GM23338 (cell line): Measurements from ENCODE around the gene PLCH2. TPM values are rescaled to one million over a fixed set of nuclear protein-coding genes. Genes with fewer than 3 reads are reported as not detected.

ENCODE experiments used
- ATAC-seq: fragments of 200-7000 bp; cut with Tn5 transposase; 3 replicates; pipeline ENCODE4 v1.9.1; 2020
- DNase-seq: peaks from one replicate; pipeline ENCODE4 v3.0.0-alpha.2; 2015; ENCODE audit warnings: low spot score
- H2AFZ ChIP-seq: fragments of 200-600 bp; sonication (generic); 2 replicates; pipeline ENCODE4 v1.8.0; 2016; ENCODE audit warnings: antibody characterized with exemption, mild to moderate bottlenecking, moderate library complexity
- H3F3A ChIP-seq: fragments of 200-600 bp; sonication (generic); replicated peaks from 2 replicates; pipeline ENCODE4 v1.8.0; 2017; ENCODE audit warnings: antibody characterized with exemption, mixed run types, low read depth
- H3K27ac ChIP-seq: fragments of 200-600 bp; sonication (generic); 2 replicates; pipeline ENCODE4 v1.6.1; 2016; ENCODE audit warnings: low read depth
- H3K27me3 ChIP-seq: fragments of 200-600 bp; sonication (generic); 2 replicates; pipeline ENCODE4 v1.8.0; 2016; ENCODE audit warnings: mild to moderate bottlenecking, mixed run types, moderate library complexity; ENCODE audit not compliant: insufficient read depth
- H3K36me3 ChIP-seq: fragments of 200-600 bp; sonication (generic); 2 replicates; pipeline ENCODE4 v1.8.0; 2016; ENCODE audit warnings: mild to moderate bottlenecking; ENCODE audit not compliant: insufficient read depth
- H3K4me1 ChIP-seq: fragments of 200-600 bp; sonication (generic); 2 replicates; pipeline ENCODE4 v1.8.0; 2016; ENCODE audit warnings: mild to moderate bottlenecking, moderate library complexity; ENCODE audit not compliant: insufficient read depth
- H3K4me2 ChIP-seq: fragments of 200-600 bp; sonication (generic); 2 replicates; pipeline ENCODE4 v1.7.1; 2017; ENCODE audit warnings: mixed run types
- H3K4me3 ChIP-seq: fragments of 200-600 bp; sonication (generic); 2 replicates; pipeline ENCODE4 v1.6.1; 2016; ENCODE audit warnings: mixed run types
- H3K79me2 ChIP-seq: fragments of 200-600 bp; sonication (generic); replicated peaks from 2 replicates; pipeline ENCODE4 v1.8.0; 2017; ENCODE audit warnings: mild to moderate bottlenecking; ENCODE audit not compliant: insufficient read depth
- H3K9me2 ChIP-seq: fragments of 200-600 bp; sonication (generic); 2 replicates; pipeline ENCODE4 v1.8.0; 2017; ENCODE audit not compliant: insufficient read depth
- H4K20me1 ChIP-seq: fragments of 200-600 bp; sonication (generic); replicated peaks from 2 replicates; pipeline ENCODE4 v1.8.0; 2017; ENCODE audit warnings: mild to moderate bottlenecking; ENCODE audit not compliant: insufficient read depth
- H3K27ac Mint-ChIP-seq: 2 replicates; pipeline ENCODE4 v1.8.0; 2020; ENCODE audit warnings: inconsistent platforms, mild to moderate bottlenecking, moderate library complexity, mixed read lengths
- H3K27me3 Mint-ChIP-seq: 3 replicates; pipeline ENCODE4 v1.8.0; 2022; ENCODE audit warnings: low read depth, mild to moderate bottlenecking, moderate library complexity, mixed read lengths, inconsistent platforms; ENCODE audit not compliant: insufficient read depth, poor library complexity
- H3K36me3 Mint-ChIP-seq: 3 replicates; pipeline ENCODE4 v1.8.0; 2021; ENCODE audit warnings: low read depth, mild to moderate bottlenecking, inconsistent platforms, moderate library complexity, mixed read lengths
- H3K4me1 Mint-ChIP-seq: 3 replicates; pipeline ENCODE4 v1.8.0; 2020; ENCODE audit warnings: mild to moderate bottlenecking, inconsistent platforms, mixed read lengths
- H3K4me3 Mint-ChIP-seq: 3 replicates; pipeline ENCODE4 v1.8.0; 2021; ENCODE audit warnings: moderate library complexity, mild to moderate bottlenecking, inconsistent platforms, mixed read lengths
- H3K9me3 Mint-ChIP-seq: 3 replicates; pipeline ENCODE4 v1.8.0; 2020; ENCODE audit warnings: moderate library complexity, mild to moderate bottlenecking, inconsistent platforms, mixed read lengths
- CREB1 ChIP-seq: fragments of 250-450 bp; sonication (Bioruptor Pico); IDR thresholded peaks from 2 replicates; pipeline ENCODE4 v1.5.0; 2020; ENCODE audit warnings: low read depth, mild to moderate bottlenecking, moderate library complexity
- EZH2 ChIP-seq: fragments of 200-600 bp; sonication (generic); IDR thresholded peaks from one replicate; pipeline ENCODE4 v1.8.0; 2017; ENCODE audit warnings: antibody characterized with exemption, mild to moderate bottlenecking, low read depth; ENCODE audit not compliant: unreplicated experiment
- EZH2phosphoT487 ChIP-seq: fragments of 200-600 bp; sonication (generic); IDR thresholded peaks from one replicate; pipeline ENCODE4 v1.8.1; 2018; ENCODE audit warnings: antibody characterized with exemption; ENCODE audit not compliant: unreplicated experiment
- NANOG ChIP-seq: IDR thresholded peaks from 2 replicates; pipeline ENCODE4 v1.6.1; 2016; ENCODE audit warnings: antibody characterized with exemption, borderline replicate concordance
- ZNF114 ChIP-seq: fragments of 250-450 bp; sonication (Bioruptor Pico); IDR thresholded peaks from 2 replicates; pipeline ENCODE4 v1.5.0; 2020; ENCODE audit warnings: mild to moderate bottlenecking, moderate library complexity
- polyA plus RNA-seq: library from polyadenylated mRNA; unstranded; fragments of >200 nt; fragmentation: Nextera tagmentation; extraction: Ambion mirVana; gene quantifications from 2 replicates; pipeline ENCODE4 v1.2.1, GENCODE V29; 2016
- total RNA-seq: library from RNA; depleted of rRNA; stranded (reverse); fragments of >200 nt; shearing (Covaris generic); gene quantifications from 2 replicates; pipeline ENCODE4 v1.2.3, GENCODE V29; 2014
- TF ChIP-seq, protein P1 (sequence below): fragments of 250-450 bp; sonication (Bioruptor Pico); IDR thresholded peaks from 2 replicates; pipeline ENCODE4 v1.5.0; 2020; ENCODE audit warnings: mild to moderate bottlenecking, moderate library complexity
- TF ChIP-seq, protein P2 (sequence below): IDR thresholded peaks from 2 replicates; pipeline ENCODE4 v1.6.1; 2016; ENCODE audit warnings: antibody characterized with exemption

PLCH2 gene
- total and polyA plus RNA-seq, 2 experiments from 2014 or later, result 0.31 TPM; not detected in 1

DNA sequence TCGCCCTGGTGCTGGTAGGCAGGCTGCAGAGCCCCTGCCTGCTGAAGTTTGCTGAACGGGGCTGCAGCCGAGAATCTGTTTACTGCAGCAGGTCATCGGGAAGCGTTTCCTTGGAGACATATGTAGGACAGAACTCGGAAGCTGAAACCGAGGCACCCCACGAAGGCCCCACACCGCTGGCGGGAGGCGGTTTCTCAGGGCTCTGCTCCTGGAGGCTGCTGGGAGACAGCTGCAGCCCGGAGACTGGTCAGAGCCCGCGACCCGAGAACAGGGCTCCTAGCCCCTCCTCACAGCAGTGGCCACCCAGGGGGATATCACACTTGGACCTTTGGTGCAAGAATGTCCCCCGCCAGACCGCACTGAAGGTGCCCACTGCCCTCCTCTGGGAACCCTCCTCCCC is 12.7 kb upstream of the PLCH2 start (continued):
- TF ChIP-seq, protein P1, sequence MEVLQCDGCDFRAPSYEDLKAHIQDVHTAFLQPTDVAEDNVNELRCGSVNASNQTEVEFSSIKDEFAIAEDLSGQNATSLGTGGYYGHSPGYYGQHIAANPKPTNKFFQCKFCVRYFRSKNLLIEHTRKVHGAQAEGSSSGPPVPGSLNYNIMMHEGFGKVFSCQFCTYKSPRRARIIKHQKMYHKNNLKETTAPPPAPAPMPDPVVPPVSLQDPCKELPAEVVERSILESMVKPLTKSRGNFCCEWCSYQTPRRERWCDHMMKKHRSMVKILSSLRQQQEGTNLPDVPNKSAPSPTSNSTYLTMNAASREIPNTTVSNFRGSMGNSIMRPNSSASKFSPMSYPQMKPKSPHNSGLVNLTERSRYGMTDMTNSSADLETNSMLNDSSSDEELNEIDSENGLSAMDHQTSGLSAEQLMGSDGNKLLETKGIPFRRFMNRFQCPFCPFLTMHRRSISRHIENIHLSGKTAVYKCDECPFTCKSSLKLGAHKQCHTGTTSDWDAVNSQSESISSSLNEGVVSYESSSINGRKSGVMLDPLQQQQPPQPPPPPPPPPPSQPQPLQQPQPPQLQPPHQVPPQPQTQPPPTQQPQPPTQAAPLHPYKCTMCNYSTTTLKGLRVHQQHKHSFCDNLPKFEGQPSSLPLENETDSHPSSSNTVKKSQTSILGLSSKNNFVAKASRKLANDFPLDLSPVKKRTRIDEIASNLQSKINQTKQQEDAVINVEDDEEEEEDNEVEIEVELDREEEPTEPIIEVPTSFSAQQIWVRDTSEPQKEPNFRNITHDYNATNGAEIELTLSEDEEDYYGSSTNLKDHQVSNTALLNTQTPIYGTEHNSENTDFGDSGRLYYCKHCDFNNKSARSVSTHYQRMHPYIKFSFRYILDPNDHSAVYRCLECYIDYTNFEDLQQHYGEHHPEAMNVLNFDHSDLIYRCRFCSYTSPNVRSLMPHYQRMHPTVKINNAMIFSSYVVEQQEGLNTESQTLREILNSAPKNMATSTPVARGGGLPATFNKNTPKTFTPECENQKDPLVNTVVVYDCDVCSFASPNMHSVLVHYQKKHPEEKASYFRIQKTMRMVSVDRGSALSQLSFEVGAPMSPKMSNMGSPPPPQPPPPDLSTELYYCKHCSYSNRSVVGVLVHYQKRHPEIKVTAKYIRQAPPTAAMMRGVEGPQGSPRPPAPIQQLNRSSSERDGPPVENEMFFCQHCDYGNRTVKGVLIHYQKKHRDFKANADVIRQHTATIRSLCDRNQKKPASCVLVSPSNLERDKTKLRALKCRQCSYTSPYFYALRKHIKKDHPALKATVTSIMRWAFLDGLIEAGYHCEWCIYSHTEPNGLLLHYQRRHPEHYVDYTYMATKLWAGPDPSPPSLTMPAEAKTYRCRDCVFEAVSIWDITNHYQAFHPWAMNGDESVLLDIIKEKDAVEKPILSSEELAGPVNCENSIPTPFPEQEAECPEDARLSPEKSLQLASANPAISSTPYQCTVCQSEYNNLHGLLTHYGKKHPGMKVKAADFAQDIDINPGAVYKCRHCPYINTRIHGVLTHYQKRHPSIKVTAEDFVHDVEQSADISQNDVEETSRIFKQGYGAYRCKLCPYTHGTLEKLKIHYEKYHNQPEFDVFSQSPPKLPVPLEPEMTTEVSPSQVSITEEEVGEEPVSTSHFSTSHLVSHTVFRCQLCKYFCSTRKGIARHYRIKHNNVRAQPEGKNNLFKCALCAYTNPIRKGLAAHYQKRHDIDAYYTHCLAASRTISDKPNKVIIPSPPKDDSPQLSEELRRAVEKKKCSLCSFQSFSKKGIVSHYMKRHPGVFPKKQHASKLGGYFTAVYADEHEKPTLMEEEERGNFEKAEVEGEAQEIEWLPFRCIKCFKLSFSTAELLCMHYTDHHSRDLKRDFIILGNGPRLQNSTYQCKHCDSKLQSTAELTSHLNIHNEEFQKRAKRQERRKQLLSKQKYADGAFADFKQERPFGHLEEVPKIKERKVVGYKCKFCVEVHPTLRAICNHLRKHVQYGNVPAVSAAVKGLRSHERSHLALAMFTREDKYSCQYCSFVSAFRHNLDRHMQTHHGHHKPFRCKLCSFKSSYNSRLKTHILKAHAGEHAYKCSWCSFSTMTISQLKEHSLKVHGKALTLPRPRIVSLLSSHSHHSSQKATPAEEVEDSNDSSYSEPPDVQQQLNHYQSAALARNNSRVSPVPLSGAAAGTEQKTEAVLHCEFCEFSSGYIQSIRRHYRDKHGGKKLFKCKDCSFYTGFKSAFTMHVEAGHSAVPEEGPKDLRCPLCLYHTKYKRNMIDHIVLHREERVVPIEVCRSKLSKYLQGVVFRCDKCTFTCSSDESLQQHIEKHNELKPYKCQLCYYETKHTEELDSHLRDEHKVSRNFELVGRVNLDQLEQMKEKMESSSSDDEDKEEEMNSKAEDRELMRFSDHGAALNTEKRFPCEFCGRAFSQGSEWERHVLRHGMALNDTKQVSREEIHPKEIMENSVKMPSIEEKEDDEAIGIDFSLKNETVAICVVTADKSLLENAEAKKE, result no peak
- TF ChIP-seq EZH2phosphoT487, result no peak
- TF ChIP-seq ZNF114 (CRISPR knock-in tag), result no peak

DNA sequence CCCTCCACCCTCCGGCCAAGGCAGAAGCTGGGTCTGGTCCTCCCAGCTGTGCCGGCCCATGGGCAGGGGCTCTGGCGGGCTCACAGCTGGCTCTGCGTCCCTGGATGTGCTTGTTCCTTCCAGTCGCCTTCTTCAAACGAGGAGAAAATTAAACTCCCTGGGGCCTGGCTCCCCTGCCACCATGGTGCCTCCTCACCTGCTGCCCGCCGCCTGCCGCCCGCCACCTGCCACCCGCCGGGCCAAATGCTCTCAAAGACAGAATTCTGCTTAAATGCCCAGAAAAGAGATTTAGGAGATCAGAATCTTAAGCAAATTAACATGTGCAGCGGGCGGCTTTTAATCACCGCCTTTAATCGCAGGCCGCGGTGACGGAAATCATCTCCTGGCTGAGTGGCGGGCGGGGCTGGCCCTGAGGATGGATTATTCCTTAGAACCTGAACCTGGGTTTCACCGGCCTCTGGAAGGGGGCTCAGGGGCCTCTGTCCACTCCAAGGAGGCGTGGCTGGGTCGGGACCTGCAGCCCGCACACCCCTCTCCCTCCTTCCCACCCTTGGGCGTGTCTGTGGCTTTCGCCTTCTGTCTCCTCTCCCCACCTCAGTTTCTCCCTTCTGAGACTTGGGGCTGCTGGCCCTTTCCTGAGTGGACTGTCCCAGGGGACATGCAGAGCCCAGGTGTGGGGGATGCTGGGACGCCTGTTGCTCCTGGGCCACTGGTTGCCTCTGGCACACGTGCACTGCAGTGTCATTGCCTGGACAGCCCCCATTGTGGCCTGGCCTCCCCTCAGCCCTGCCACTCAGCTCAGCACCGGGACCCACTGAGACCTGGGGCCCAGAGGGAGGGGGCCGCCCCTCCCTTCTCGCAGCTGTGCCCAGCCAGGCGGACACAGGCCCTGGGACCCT is 10.5 kb upstream of the PLCH2 start:
- H3K4me1 Mint-ChIP-seq, result no peaks in the 10 kb centered on the region
- Histone ChIP-seq H3K4me2 (no peak overlapping the region), H3K79me2 (no peaks in the 10 kb centered on the region), H3K27me3 (no peaks in the 10 kb centered on the region), H3K36me3 (no peaks in the 10 kb centered on the region), H3K9me2 (no peaks in the 10 kb centered on the region), H3F3A (no peaks in the 10 kb centered on the region), H3K4me3 (no peak overlapping the region), H3K27ac (no peak overlapping the region), H3K4me1 (no peaks in the 10 kb centered on the region), H2AFZ (no peak overlapping the region), H4K20me1 (no peaks in the 10 kb centered on the region)
- H3K9me3 Mint-ChIP-seq, result no peaks in the 10 kb centered on the region
- H3K4me3 Mint-ChIP-seq, result no peak overlapping the region
- no peak overlapping the region for H3K27ac Mint-ChIP-seq
- DNase-seq, result no peak
- H3K27me3 Mint-ChIP-seq, result peaks cover 8% of the 10 kb centered on the region
- H3K36me3 Mint-ChIP-seq, result no peaks in the 10 kb centered on the region
- ATAC-seq, result no peak
- TF ChIP-seq, protein P2, sequence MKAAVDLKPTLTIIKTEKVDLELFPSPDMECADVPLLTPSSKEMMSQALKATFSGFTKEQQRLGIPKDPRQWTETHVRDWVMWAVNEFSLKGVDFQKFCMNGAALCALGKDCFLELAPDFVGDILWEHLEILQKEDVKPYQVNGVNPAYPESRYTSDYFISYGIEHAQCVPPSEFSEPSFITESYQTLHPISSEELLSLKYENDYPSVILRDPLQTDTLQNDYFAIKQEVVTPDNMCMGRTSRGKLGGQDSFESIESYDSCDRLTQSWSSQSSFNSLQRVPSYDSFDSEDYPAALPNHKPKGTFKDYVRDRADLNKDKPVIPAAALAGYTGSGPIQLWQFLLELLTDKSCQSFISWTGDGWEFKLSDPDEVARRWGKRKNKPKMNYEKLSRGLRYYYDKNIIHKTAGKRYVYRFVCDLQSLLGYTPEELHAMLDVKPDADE, result no peak
- TF ChIP-seq CREB1 (CRISPR knock-in tag), result no peak
- TF ChIP-seq ZNF114 (CRISPR knock-in tag), result no peak
- TF ChIP-seq NANOG, result no peak
- TF ChIP-seq, protein P1, result no peak
- no peak for TF ChIP-seq EZH2
